K562 (cell line): ENCODE measurements around the gene ERBB3. TPM values are rescaled to one million over a fixed set of nuclear protein-coding genes. Genes with fewer than 3 reads are reported as not detected.
A peak's percentile ranks its signal among the peaks of the same experiment; 100 is the strongest.

Source experiments
- ADNP ChIP-seq: fragments of 200-800 bp; sonication (Bioruptor generic); IDR thresholded peaks from 2 replicates; pipeline ENCODE4 v1.6.1; 2016; ENCODE audit warnings: missing genetic modification characterization, missing compliant biosample characterization
- CTBP1 ChIP-seq: fragments of 450-650 bp; IDR thresholded peaks from 2 replicates; pipeline ENCODE4 v1.6.1; 2016; ENCODE audit warnings: borderline replicate concordance
- CUX1 ChIP-seq: fragments of 200-800 bp; sonication (Bioruptor generic); IDR thresholded peaks from 2 replicates; pipeline ENCODE4 v1.6.1; 2016; ENCODE audit warnings: missing genetic modification characterization, missing compliant biosample characterization
- DPF2 ChIP-seq: fragments of 450-650 bp; IDR thresholded peaks from 2 replicates; pipeline ENCODE4 v1.6.1; 2016
- GABPA ChIP-seq: fragments of 200-800 bp; sonication (Bioruptor generic); conservative IDR thresholded peaks from 2 replicates; pipeline ENCODE4 v1.6.1; 2016; ENCODE audit warnings: low read depth, missing genetic modification characterization, missing compliant biosample characterization
- HEY1 ChIP-seq: fragments of 250-450 bp; sonication (Bioruptor Pico); IDR thresholded peaks from 2 replicates; pipeline ENCODE4 v1.5.0; 2020; ENCODE audit warnings: mild to moderate bottlenecking, moderate library complexity, borderline replicate concordance
- HNRNPH1 ChIP-seq: fragments of 200-400 bp; formaldehyde crosslinking; optimal IDR thresholded peaks from 2 replicates; pipeline ENCODE3; 2017; ENCODE audit warnings: low read depth, mild to moderate bottlenecking, low read length, moderate library complexity
- HNRNPUL1 ChIP-seq: fragments of 200-400 bp; formaldehyde crosslinking; IDR thresholded peaks from 2 replicates; pipeline ENCODE4 v1.6.1; 2017; ENCODE audit warnings: low read length
- KAT7 ChIP-seq: sonication (generic); formaldehyde crosslinking; IDR thresholded peaks from 2 replicates; pipeline ENCODE4 v1.8.0; 2022; ENCODE audit warnings: missing genetic modification reagents, mild to moderate bottlenecking, borderline replicate concordance
- KDM1A ChIP-seq, 2 experiments: fragments of 450-650 bp; IDR thresholded peaks; 2 replicates each; pipeline ENCODE4 v1.6.1; 2016; ENCODE audit warnings: mild to moderate bottlenecking in 2 of 2
- KHSRP ChIP-seq: fragments of 450-650 bp; IDR thresholded peaks from 2 replicates; pipeline ENCODE4 v1.6.1; 2017
- MEIS2 ChIP-seq: fragments of 450-650 bp; IDR thresholded peaks from 2 replicates; pipeline ENCODE4 v1.6.1; 2014; ENCODE audit warnings: mild to moderate bottlenecking; ENCODE audit not compliant: partially characterized antibody
- MNT ChIP-seq, 2 experiments: fragments of 450-650 bp; conservative IDR thresholded peaks; 2 replicates each; pipeline ENCODE4 v1.6.1; 2017; ENCODE audit warnings: mild to moderate bottlenecking in 2 of 2, moderate library complexity in 2 of 2
- NCOA4 ChIP-seq: fragments of 450-650 bp; IDR thresholded peaks from 2 replicates; pipeline ENCODE4 v1.6.1; 2018; ENCODE audit warnings: mild to moderate bottlenecking; ENCODE audit not compliant: partially characterized antibody
- POLR3G ChIP-seq: IDR thresholded peaks from 2 replicates; pipeline ENCODE4 v1.6.1; 2011; ENCODE audit not compliant: insufficient read length, insufficient replicate concordance; ENCODE audit errors: extremely low read depth
- SRF ChIP-seq, 2 experiments: fragments of 250-450, 450-650 bp in 1 of 2; sonication (Bioruptor Pico) in 1 of 2; sonication (generic) in 1 of 2; formaldehyde crosslinking; IDR thresholded peaks; 2 replicates each; pipeline versions ENCODE4 v1.5.0 to v1.5.1; 2020 to 2022; ENCODE audit warnings: mild to moderate bottlenecking in 1 of 2, missing genetic modification reagents in 1 of 2
- ZBTB2 ChIP-seq: fragments of 450-650 bp; IDR thresholded peaks from 2 replicates; pipeline ENCODE4 v1.6.1; 2016; ENCODE audit warnings: antibody characterized with exemption
- ZBTB7A ChIP-seq: IDR thresholded peaks from 2 replicates; pipeline ENCODE4 v1.6.1; 2011; ENCODE audit warnings: low read depth, mild to moderate bottlenecking, low read length, moderate library complexity, borderline replicate concordance; ENCODE audit not compliant: control insufficient read depth
- ZNF324 ChIP-seq: fragments of 250-450 bp; sonication (Bioruptor Pico); IDR thresholded peaks from 2 replicates; pipeline ENCODE4 v1.4.0; 2020; ENCODE audit warnings: mild to moderate bottlenecking
- ZNF79 ChIP-seq: fragments of 250-450 bp; sonication (Bioruptor Pico); IDR thresholded peaks from 2 replicates; pipeline ENCODE4 v1.4.0; 2020; ENCODE audit warnings: low read depth, mild to moderate bottlenecking, moderate library complexity
- polyA plus RNA-seq, 8 experiments: library from polyadenylated mRNA; depleted of rRNA in 4 of 8; stranded (reverse) in 5 of 8; unstranded in 3 of 8; fragments of >200 nt; fragmentation: Nextera tagmentation in 2 of 8; fragmentation: Illumina TruSeq in 1 of 8; extraction: Ambion mirVana in 2 of 8; extraction: Trizol in 1 of 8; gene quantifications; 2 replicates each; pipeline versions ENCODE4 v1.2.1 to v1.2.3, GENCODE V29; 2011 to 2014; ENCODE audit warnings: inconsistent platforms in 1 of 8, missing spikeins in 1 of 8
- total RNA-seq, 7 experiments: library from RNA; depleted of rRNA in 6 of 7; stranded (reverse); fragments of >200 nt in 6 of 7; fragmentation: Illumina TruSeq in 2 of 7; extraction: Trizol in 2 of 7; gene quantifications; 2 replicates each; pipeline versions ENCODE4 v1.2.1 to v1.2.3, GENCODE V29; 2011 to 2021; ENCODE audit warnings: low replicate concordance in 1 of 7

The ERBB3 gene
- total and polyA plus RNA-seq, 9 of the 15 experiments (the other 6 are each of a cell fraction or from before 2014, with no cell fraction given) = 1.5 to 5.4 (median 3.8) TPM

GRCh38 chr12:56129206-56129941 is 49.4 kb downstream of the ERBB3 start (continued):
- TF ChIP-seq ADNP (tag) (no peak), ZBTB2 (no peak), KDM1A (IDR thresholded peaks at IDR 0.05) (no peak), ZBTB7A (peak; percentile 75; the same call in 1 of the 2 replicates), KHSRP (no peak), KAT7 (no peak), CUX1 (CRISPR knock-in tag) (no peak), HEY1 (CRISPR knock-in tag) (no peak), ZNF79 (CRISPR knock-in tag) (no peak), ZNF324 (CRISPR knock-in tag) (no peak), MEIS2 (no peak), HNRNPUL1 (no peak), GABPA (no peak), HNRNPH1 (no peak), MNT (conservative IDR thresholded peaks at IDR 0.05) (peak; percentile 67 to 82), POLR3G (no peak), NCOA4 (no peak), SRF (CRISPR knock-in tag; IDR thresholded peaks at IDR 0.05) (peak in 1 of 2 experiments; percentile 50; a peak in 1 of 4 replicates), DPF2 (0 out of 2 replicates have a peak, but pooled peaks have one; percentile 28), CTBP1 (peak; percentile 86)
